Progenitor cell of endocrine pancreas (in vitro differentiated cells): Measurements from ENCODE around the gene IL1RN. TPM values are rescaled to one million over a fixed set of nuclear protein-coding genes. Genes with fewer than 3 reads are reported as not detected.
A peak's percentile ranks its signal among the peaks of the same experiment; 100 is the strongest.

Experiments
- DNase-seq: peaks from one replicate; pipeline ENCODE4 v3.0.0; 2021; ENCODE audit warnings: low spot score; ENCODE audit not compliant: unreplicated experiment
- H3K27ac Mint-ChIP-seq: 2 replicates; pipeline ENCODE4 v1.8.0; 2021; ENCODE audit warnings: mild to moderate bottlenecking, moderate library complexity, mixed read lengths
- H3K27me3 Mint-ChIP-seq: 2 replicates; pipeline ENCODE4 v1.8.0; 2021; ENCODE audit warnings: mixed read lengths
- H3K36me3 Mint-ChIP-seq: 2 replicates; pipeline ENCODE4 v1.8.0; 2022; ENCODE audit warnings: mixed read lengths; ENCODE audit not compliant: insufficient read depth
- H3K4me1 Mint-ChIP-seq: 2 replicates; pipeline ENCODE4 v1.8.0; 2021; ENCODE audit warnings: low read depth, mixed read lengths
- H3K4me3 Mint-ChIP-seq: 2 replicates; pipeline ENCODE4 v1.8.0; 2021; ENCODE audit warnings: low read depth, mild to moderate bottlenecking, moderate library complexity, mixed read lengths
- H3K9me3 Mint-ChIP-seq: 2 replicates; pipeline ENCODE4 v1.8.0; 2021; ENCODE audit warnings: low read depth, mixed read lengths
- CTCF ChIP-seq: fragments of 200-600 bp; sonication (generic); IDR thresholded peaks from one replicate; pipeline ENCODE4 v1.5.0; 2021; ENCODE audit warnings: antibody characterized with exemption, mild to moderate bottlenecking; ENCODE audit not compliant: unreplicated experiment
- total RNA-seq: library from RNA; stranded (reverse); gene quantifications from 2 replicates; pipeline ENCODE4 v1.2.1, GENCODE V29; 2021

IL1RN gene
- total RNA-seq, 1 donor from 2014 or later = not detected

GRCh38 chr2:113175042-113175628, 47.7 kb downstream of the IL1RN start:
- H3K27me3 Mint-ChIP-seq = no peaks in the 10 kb centered on the region
- peak overlapping the region; percentile 29 for H3K27ac Mint-ChIP-seq
- TF ChIP-seq CTCF = no peak
- no peak overlapping the region for H3K4me3 Mint-ChIP-seq
- peaks cover 2% of the 10 kb centered on the region for H3K36me3 Mint-ChIP-seq
- H3K9me3 Mint-ChIP-seq = no peaks in the 10 kb centered on the region
- DNase-seq = no peak
- peaks cover 11% of the 10 kb centered on the region for H3K4me1 Mint-ChIP-seq

- Mint-ChIP-seq H3K27ac (no peak overlapping the region), H3K4me3 (no peak overlapping the region)
Measured at GRCh38 chr2:113175736-113176695, 48.6 kb downstream of the IL1RN start.

GRCh38 chr2:113176696-113177355, 49.4 kb downstream of the IL1RN start:
- H3K4me1 Mint-ChIP-seq = peaks cover 17% of the 10 kb centered on the region
- DNase-seq = no peak
- no peak overlapping the region for H3K4me3 Mint-ChIP-seq
- no peak for TF ChIP-seq CTCF
- no peaks in the 10 kb centered on the region for H3K36me3 Mint-ChIP-seq
- H3K9me3 Mint-ChIP-seq = no peaks in the 10 kb centered on the region
- H3K27me3 Mint-ChIP-seq = no peaks in the 10 kb centered on the region
- H3K27ac Mint-ChIP-seq = no peak overlapping the region

More at GRCh38 chr2:113175736-113176695, 48.6 kb downstream of the IL1RN start:
- Mint-ChIP-seq H3K36me3 (peaks cover 2% of the 10 kb centered on the region), H3K9me3 (no peaks in the 10 kb centered on the region), H3K27me3 (no peaks in the 10 kb centered on the region), H3K4me1 (peaks cover 17% of the 10 kb centered on the region)
- no peak for TF ChIP-seq CTCF
- DNase-seq = no peak

- Mint-ChIP-seq H3K4me1 (peaks cover 16% of the 10 kb centered on the region), H3K27me3 (no peaks in the 10 kb centered on the region), H3K27ac (no peak overlapping the region)
Measured at GRCh38 chr2:113178069-113178746, 50.8 kb downstream of the IL1RN start.

More at GRCh38 chr2:113178069-113178746, 50.8 kb downstream of the IL1RN start:
- Mint-ChIP-seq H3K36me3 (no peaks in the 10 kb centered on the region), H3K9me3 (no peaks in the 10 kb centered on the region), H3K4me3 (no peak overlapping the region)
- TF ChIP-seq CTCF = no peak
- DNase-seq = no peak
